WTC11 (cell line): ENCODE results near the gene CD3E.

Experiments
- CTCF ChIP-seq: fragments of 200-600 bp; IDR thresholded peaks from 2 replicates; pipeline ENCODE4 v1.8.0; 2022; ENCODE audit warnings: antibody characterized with exemption
- STAT6 ChIP-seq: sonication (generic); formaldehyde crosslinking; conservative IDR thresholded peaks from 2 replicates; pipeline ENCODE4 v1.8.1; 2023; ENCODE audit warnings: mild to moderate bottlenecking, low read depth, missing genetic modification reagents, moderate library complexity

- no peak for TF ChIP-seq CTCF
- no peak for TF ChIP-seq STAT6 (CRISPR knock-in tag)
Observed at GRCh38 chr11:118258410-118258809, 46.1 kb upstream of the CD3E start.
